ENCODE results near the gene MREG. TPM values are rescaled to one million over a fixed set of nuclear protein-coding genes. Genes with fewer than 3 reads are reported as not detected.

MREG gene
- total RNA-seq, 1 donor from 2014 or later, result 48.4 TPM

DNA sequence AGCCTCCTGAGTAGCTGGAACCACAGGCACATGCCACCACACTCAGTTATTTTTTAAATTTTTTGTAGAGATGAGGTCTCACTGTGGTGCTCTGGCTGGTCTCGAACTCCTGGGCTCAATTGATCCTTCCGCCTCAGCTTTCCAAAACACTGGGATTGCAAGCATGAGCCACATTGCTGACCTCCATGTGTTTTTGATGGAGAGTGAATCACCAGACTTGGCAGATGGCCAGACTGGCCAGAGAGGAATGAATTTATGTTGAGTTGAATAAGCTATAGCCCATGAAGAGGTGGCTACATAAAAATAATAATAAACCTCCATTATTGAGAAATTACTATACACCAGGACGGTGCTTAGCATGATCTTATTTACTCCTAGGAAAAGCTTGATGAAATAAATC is 91.5 kb downstream of the MREG start:
- Mint-ChIP-seq H3K27ac (ENCODE audit: unreplicated experiment) (no peak overlapping the region), H3K36me3 (ENCODE audit: unreplicated experiment) (no peaks in the 10 kb centered on the region), H3K9me3 (ENCODE audit: unreplicated experiment) (peaks cover 5% of the 10 kb centered on the region), H3K27me3 (ENCODE audit: unreplicated experiment) (peaks cover 4% of the 10 kb centered on the region), H3K4me3 (ENCODE audit: unreplicated experiment) (no peak overlapping the region), H3K4me1 (ENCODE audit: low read depth, unreplicated experiment) (peaks cover 24% of the 10 kb centered on the region)
- TF ChIP-seq, protein P1, sequence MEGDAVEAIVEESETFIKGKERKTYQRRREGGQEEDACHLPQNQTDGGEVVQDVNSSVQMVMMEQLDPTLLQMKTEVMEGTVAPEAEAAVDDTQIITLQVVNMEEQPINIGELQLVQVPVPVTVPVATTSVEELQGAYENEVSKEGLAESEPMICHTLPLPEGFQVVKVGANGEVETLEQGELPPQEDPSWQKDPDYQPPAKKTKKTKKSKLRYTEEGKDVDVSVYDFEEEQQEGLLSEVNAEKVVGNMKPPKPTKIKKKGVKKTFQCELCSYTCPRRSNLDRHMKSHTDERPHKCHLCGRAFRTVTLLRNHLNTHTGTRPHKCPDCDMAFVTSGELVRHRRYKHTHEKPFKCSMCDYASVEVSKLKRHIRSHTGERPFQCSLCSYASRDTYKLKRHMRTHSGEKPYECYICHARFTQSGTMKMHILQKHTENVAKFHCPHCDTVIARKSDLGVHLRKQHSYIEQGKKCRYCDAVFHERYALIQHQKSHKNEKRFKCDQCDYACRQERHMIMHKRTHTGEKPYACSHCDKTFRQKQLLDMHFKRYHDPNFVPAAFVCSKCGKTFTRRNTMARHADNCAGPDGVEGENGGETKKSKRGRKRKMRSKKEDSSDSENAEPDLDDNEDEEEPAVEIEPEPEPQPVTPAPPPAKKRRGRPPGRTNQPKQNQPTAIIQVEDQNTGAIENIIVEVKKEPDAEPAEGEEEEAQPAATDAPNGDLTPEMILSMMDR (IDR thresholded peaks at IDR 0.05; ENCODE audit: partially characterized antibody, unreplicated experiment), result no peak
- DNase-seq, result no peak

DNA sequence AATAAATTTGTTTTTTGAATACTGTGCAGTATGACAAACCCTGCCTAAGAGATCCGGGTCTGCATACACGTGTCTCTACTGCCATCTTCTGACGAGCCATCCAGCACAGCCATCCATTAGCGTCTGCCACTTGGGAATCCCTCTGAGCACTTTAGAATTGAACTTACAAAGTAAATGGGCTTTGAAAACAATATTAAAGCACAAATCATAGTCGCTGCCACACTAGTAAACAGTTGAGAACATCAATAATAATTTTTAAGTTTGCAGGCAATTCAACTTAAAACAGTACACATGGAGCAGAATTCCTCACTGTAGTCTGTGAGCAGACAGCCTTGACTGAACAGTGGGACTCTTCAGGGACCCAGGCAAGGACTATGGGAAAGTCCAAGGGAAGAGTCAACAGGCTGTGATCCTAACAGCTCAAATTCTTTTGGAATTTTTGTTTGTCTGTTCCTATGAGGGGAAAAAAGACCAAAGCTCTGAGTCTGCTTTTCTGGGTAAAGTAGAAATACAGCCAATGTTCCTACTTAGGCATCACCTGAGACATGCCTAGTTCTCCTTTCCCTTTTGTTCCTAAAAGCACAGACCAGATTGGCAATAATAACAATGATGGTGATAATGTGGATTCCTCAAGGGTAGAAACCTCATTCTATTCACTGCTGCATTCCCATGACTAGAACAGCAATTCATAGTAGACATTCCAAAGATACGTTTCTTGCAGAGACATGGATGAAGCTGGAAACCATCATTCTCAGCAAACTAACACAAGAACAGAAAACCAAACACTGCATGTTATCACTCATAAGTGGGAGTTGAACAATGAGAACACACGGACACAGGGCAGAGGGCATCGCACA is 92.9 kb downstream of the MREG start:
- H3K4me1 Mint-ChIP-seq (ENCODE audit: low read depth, unreplicated experiment), result peaks cover 24% of the 10 kb centered on the region
- H3K27me3 Mint-ChIP-seq (ENCODE audit: unreplicated experiment), result peaks cover 4% of the 10 kb centered on the region
- TF ChIP-seq, protein P1 (IDR thresholded peaks at IDR 0.05; ENCODE audit: partially characterized antibody, unreplicated experiment), result peak; percentile 51
- no peaks in the 10 kb centered on the region for H3K36me3 Mint-ChIP-seq (ENCODE audit: unreplicated experiment)
- H3K4me3 Mint-ChIP-seq (ENCODE audit: unreplicated experiment), result no peak overlapping the region
- peak; percentile 72 for DNase-seq
- H3K27ac Mint-ChIP-seq (ENCODE audit: unreplicated experiment), result no peak overlapping the region
- H3K9me3 Mint-ChIP-seq (ENCODE audit: unreplicated experiment), result peaks cover 3% of the 10 kb centered on the region

DNA sequence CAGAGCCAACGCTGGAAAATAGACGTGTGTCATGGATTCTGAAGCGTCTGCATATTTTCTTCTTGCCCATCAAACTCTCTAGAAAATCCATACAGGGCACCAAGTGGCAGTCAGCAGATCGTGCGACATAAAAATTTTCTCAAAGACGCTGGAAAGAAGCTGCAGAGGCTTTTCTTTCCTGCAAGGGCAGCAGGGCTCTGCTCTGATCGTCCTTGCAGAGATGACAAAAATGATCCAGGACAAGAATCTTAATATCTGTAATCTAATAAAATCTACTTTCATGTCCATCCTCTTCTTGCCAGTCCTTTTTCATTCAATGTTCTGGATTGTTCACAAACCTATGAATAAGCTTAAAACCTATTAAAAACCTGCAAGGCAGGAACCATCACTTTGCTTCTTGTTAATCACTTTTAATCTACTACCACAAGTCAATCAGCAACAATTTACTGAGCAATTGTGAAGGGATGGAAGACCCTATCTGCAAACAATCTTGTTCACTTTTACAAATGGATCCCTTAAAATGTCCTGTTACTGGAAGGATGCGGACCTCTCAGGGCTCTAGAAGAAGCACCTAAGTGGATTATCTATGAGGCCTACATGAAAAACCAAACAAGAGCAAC is 93.6 kb downstream of the MREG start:
- no peak overlapping the region for H3K4me3 Mint-ChIP-seq (ENCODE audit: unreplicated experiment)
- H3K4me1 Mint-ChIP-seq (ENCODE audit: low read depth, unreplicated experiment), result peaks cover 24% of the 10 kb centered on the region
- DNase-seq, result no peak
- no peaks in the 10 kb centered on the region for H3K36me3 Mint-ChIP-seq (ENCODE audit: unreplicated experiment)
- H3K9me3 Mint-ChIP-seq (ENCODE audit: unreplicated experiment), result peaks cover 3% of the 10 kb centered on the region
- H3K27me3 Mint-ChIP-seq (ENCODE audit: unreplicated experiment), result peaks cover 4% of the 10 kb centered on the region
- TF ChIP-seq, protein P1 (IDR thresholded peaks at IDR 0.05; ENCODE audit: partially characterized antibody, unreplicated experiment), result no peak
- H3K27ac Mint-ChIP-seq (ENCODE audit: unreplicated experiment), result peak overlapping the region; percentile 30

DNA sequence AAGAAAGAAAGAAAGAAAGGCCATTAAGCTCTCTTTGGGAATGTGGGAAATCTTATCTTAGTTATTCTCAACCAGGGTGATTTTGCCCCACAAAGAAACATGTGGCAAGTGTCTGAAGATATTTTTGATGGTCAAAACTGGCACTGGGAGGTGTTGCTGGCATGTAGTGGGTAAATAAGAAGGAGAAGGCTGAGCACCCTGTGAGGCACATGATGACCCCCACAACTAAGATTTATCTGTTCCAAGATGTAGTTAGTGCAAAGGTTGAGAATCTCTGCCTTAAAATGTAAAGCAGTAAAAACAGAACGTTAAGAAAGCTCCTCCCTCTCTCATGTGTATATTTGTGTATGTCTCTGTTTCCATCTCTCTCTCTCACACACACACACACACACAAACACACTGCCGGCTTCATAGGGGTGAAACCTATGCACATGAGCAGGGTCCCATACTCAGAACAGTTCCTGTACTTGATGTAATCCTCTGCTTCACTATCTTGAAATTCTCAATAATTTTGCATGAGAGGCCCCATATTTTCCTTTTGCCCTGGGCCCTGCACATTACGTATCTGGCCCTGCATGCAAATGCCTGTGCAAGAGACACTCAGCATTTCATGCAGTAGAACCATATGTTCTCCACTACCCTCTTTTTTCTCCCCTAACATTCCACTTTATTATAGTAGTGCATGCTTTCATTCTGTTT is 94.3 kb downstream of the MREG start:
- Mint-ChIP-seq H3K36me3 (ENCODE audit: unreplicated experiment) (no peaks in the 10 kb centered on the region), H3K4me3 (ENCODE audit: unreplicated experiment) (no peak overlapping the region), H3K27ac (ENCODE audit: unreplicated experiment) (peak overlapping the region; percentile 30), H3K4me1 (ENCODE audit: low read depth, unreplicated experiment) (peaks cover 24% of the 10 kb centered on the region), H3K9me3 (ENCODE audit: unreplicated experiment) (peaks cover 3% of the 10 kb centered on the region), H3K27me3 (ENCODE audit: unreplicated experiment) (peaks cover 4% of the 10 kb centered on the region)
- DNase-seq, result no peak
- TF ChIP-seq, protein P1 (IDR thresholded peaks at IDR 0.05; ENCODE audit: partially characterized antibody, unreplicated experiment), result no peak

All from glutamatergic neuron (in vitro differentiated cells).